Measurements from ENCODE around the gene ALOX12B. TPM values are rescaled to one million over a fixed set of nuclear protein-coding genes. Genes with fewer than 3 reads are reported as not detected.
"Not testable (repeated sequence)": the region's sequence is repeated elsewhere in the genome, so short reads cannot be mapped to it uniquely, and the experiment has no call there.

Gene ALOX12B
- total RNA-seq, 1 experiment from 2014 or later = 0.51 TPM

- DNase-seq (ENCODE audit: low read depth) = peak; percentile 93
Measured at GRCh38 chr17:8119581-8120519, 32.3 kb upstream of the ALOX12B start.

- peak; percentile 81 for DNase-seq (ENCODE audit: low read depth)
Measured at GRCh38 chr17:8118769-8119580, 31.5 kb upstream of the ALOX12B start.

GRCh38 chr17:8117980-8118768 lies 30.7 kb upstream of the ALOX12B start, which contains the start of gene ALOXE3:
Gene ALOXE3 (minus strand): TSS chr17:8118514. CDS start chr17:8117990, 524 bp downstream.
- peak; percentile 82 for DNase-seq (ENCODE audit: low read depth)

- DNase-seq (ENCODE audit: low read depth) = no peak
Measured at GRCh38 chr17:8117367-8117979, 30.0 kb upstream of the ALOX12B start.

- DNase-seq (ENCODE audit: low read depth) = no peak
Measured at GRCh38 chr17:8116776-8117175, 29.3 kb upstream of the ALOX12B start.

GRCh38 chr17:8110907-8111306 lies 23.4 kb upstream of the ALOX12B start:
- no peak for DNase-seq (ENCODE audit: low read depth)

GRCh38 chr17:8110456-8110804 lies 22.9 kb upstream of the ALOX12B start:
- DNase-seq (ENCODE audit: low read depth) = no peak

- no peak for DNase-seq (ENCODE audit: low read depth)
Measured at GRCh38 chr17:8109661-8110455, 22.3 kb upstream of the ALOX12B start.

- no peak for DNase-seq (ENCODE audit: low read depth)
Measured at GRCh38 chr17:8108972-8109660, 21.6 kb upstream of the ALOX12B start.

GRCh38 chr17:8106980-8107379 lies 19.5 kb upstream of the ALOX12B start:
- DNase-seq (ENCODE audit: low read depth) = not testable (repeated sequence)

- DNase-seq (ENCODE audit: low read depth) = no peak
Measured at GRCh38 chr17:8105957-8106398, 18.5 kb upstream of the ALOX12B start.

- DNase-seq (ENCODE audit: low read depth) = no peak
Measured at GRCh38 chr17:8104911-8105310, 17.4 kb upstream of the ALOX12B start.

GRCh38 chr17:8103549-8103948 lies 16.0 kb upstream of the ALOX12B start:
- peak; percentile 35 for DNase-seq (ENCODE audit: low read depth)

GRCh38 chr17:8101721-8102120 lies 14.2 kb upstream of the ALOX12B start:
- no peak for DNase-seq (ENCODE audit: low read depth)

- DNase-seq (ENCODE audit: low read depth) = no peak
Measured at GRCh38 chr17:8100763-8101162, 13.2 kb upstream of the ALOX12B start.

- DNase-seq (ENCODE audit: low read depth) = no peak
Measured at GRCh38 chr17:8100111-8100510, 12.6 kb upstream of the ALOX12B start.

- no peak for DNase-seq (ENCODE audit: low read depth)
Measured at GRCh38 chr17:8096541-8096940, 9.0 kb upstream of the ALOX12B start.

GRCh38 chr17:8095361-8095760 lies 7.8 kb upstream of the ALOX12B start:
- DNase-seq (ENCODE audit: low read depth) = no peak

GRCh38 chr17:8091033-8091687 lies 3.6 kb upstream of the ALOX12B start:
- no peak for DNase-seq (ENCODE audit: low read depth)
